GM21717 (cell line): ENCODE results near the gene NF1.

Source experiments
- ATAC-seq: cut with Tn5 transposase; IDR thresholded peaks from one replicate; pipeline ENCODE4 v1.9.1; 2021; ENCODE audit warnings: mild to moderate bottlenecking, moderate library complexity; ENCODE audit not compliant: unreplicated experiment

The NF1 gene

GRCh38 chr17:31418773-31419350 lies 324.1 kb downstream of the NF1 start:
- ATAC-seq: no peak

GRCh38 chr17:31422443-31422842 lies 327.7 kb downstream of the NF1 start:
- no peak for ATAC-seq

DNA sequence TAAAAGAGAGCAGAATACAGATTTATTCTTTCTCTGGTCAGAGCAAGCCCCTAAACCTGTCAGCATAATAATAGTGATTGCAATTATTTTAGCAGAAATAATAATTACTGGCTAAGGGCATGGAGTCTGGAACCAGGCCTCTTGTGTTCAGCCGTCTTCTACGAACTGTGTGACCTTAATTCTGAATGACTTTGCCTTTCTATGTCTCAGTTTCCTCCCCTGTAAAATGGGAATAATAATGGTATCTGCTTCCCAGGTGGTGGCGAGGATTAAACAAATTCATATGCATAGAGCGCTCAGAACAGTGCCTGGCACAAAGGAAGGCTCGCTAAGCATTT lies 330.1 kb downstream of the NF1 start:
- no peak for ATAC-seq

GRCh38 chr17:31425282-31426040 lies 330.7 kb downstream of the NF1 start:
- ATAC-seq: no peak
